Activated CD4-positive, alpha-beta T cell treated with anti-CD3 and anti-CD28 coated beads, Interleukin-2, amount 50 U/mL, for 24 hours (primary cell): Measurements from ENCODE around the gene CFL2.

Source experiments
- DNase-seq, 2 donors: peaks; one replicate each; pipeline ENCODE4 v3.0.0-alpha.2; 2020; ENCODE audit warnings: low read depth in 1 of 2, low spot score in 1 of 2

CFL2 gene

DNA sequence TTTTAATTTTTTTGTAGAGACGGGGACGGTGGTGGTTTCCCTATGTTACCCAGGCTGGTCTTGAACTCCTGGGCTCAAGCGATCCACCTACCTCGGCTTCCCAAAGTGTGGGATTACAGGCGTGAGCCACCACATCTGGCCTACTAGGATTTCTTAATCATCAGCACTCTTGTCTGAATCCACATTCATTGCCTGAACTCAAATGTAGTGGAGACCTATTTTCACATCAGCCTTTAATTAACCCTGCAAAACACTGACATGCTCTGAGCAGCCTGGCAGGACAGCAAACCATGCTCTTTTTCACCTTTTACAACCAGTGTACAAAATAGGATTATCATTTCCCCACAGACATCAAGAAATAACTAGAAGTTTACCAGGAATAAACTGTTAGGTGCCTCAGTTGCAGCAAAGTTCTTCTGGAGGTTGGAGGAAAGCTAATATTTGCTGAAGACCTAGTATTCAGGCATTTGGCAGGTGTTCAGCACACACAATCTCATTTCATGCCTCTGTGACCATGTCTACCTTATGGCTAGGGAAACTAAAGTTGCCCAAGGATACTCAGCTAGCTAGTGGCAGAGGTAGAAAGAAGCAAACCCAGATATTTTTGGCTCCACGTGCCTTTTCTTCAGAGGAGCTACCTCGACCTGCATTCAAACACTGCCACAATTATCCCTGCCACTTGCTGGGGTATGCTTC, 37.7 kb downstream of the CFL2 start:
- no peak for DNase-seq

DNA sequence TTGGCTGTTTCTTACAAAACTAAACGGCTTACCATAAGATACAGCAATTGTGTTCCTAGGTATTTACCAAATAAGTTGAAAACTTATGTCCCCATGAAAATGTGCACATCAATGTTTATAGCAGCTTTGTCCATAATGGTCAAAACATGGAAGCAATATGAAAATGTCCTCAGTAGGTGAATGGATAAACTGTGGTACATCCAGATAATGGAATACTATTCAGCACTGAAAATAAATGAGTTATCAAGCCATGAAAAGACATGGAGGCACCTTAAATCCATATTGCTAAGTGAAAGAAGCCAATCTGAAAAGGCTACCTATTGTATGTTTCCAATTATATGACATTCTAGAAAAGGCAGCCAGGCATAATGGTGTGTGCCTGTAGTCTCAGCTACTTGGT, 40.7 kb downstream of the CFL2 start:
- DNase-seq = no peak

DNA sequence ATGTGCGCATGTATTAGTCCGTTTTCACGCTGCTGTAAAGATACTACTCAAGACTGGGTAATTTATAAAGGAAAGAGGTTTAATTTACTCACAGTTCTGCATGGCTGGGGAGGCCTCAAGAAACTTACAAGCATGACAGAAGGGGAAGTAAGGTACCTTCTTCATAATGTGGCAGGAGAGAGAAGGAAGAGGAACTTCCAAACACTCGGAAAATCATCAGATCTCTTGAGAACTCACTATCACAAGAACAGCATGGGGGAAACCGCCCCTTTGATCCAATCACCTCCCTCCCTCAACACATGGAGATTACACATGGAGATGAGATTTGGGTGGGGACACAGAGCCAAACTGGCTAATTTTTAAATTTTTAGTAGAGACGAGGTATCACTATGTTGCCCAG, 42.7 kb downstream of the CFL2 start:
- no peak for DNase-seq

DNA sequence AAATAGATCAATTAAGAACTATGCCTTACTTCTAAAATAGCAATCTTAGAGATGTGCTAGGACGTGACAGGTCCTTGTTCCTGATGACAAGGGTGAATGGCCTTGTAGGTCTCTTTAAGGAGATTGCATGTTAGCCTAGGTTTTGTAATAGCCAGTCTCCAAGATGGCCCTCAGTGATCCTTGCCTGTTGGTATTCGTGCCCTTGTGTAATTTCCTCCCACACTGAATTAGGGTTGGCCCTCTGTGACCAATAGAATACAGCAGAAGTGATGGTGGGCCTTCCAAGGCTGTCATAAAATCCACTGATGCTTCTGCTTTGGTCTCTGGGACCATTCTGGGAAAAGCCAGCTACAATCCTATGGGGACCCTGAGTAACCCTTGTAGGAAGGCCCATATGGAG, 46.3 kb downstream of the CFL2 start:
- DNase-seq = no peak

DNA sequence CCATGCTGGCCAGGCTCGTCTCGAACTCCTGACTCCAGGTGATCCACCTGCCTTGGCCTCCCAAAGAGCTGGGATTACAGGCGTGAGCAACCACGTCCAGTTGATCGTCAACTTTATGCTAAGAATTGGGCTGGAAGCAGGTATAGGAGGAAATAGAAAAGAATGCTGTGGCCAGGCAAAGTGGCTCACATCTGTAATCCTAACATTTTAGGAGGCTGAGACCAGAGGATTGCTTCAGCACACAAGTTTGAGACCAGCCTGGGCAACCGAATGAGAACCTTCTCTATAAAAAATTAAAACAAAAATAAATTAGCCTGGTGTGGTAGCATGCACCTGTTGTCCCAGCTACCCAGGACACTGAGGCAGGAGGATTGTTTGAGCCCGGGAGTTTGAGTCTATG, 47.4 kb downstream of the CFL2 start:
- DNase-seq = no peak

DNA sequence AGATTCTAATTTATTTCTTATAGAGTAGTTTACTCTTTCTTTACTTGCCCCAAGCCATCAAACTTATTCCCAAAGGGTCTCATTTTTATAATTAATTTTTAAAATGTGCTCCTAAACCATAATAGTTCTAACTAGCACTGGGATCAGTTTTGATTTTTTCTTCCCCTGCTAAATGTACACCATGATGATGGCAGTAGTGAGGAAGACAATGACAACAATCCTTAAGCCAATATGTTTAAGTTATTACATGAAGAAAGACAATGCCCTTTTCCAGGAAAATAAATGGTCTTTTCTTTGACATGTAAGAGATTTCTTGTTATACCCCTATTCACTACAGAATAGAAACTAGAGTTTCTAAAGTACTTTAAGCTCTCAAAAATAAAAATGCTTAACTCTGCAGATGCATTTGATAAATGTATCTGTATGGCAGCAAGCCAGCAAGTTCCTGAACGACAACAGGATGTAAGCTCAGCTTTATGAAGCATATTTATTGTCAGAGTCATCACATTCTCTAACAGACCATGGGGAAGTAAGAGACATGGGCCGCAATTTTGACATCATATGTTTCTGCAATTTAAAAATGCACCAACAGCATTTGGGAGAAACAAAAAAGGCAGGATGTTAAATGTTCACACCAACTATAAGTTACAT, 48.5 kb downstream of the CFL2 start:
- DNase-seq = no peak

DNA sequence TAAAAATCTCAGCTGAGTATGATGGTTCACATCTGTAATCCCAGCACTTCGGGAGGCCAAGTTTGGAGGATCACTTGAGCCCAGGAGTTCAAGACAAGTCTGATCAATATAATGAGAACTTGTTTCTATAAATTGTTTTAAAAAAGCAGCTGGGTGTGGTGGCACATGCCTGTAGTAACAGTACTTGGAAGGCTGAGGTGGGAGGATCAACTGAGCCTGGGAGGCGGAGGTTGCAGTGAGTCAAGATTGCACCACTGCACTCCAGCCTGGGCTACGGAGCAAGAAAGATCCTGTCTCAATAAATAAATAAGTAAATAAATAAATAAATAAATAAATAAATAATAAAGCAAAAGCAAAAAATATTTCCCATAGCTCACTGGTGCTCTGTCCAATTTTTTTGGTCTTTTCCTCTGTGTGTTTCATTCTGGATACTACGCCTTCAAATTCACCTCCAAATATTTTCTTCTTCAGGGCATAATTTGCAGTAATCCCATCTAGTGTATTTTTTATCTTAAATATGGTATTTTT, 51.8 kb downstream of the CFL2 start:
- DNase-seq = no peak

DNA sequence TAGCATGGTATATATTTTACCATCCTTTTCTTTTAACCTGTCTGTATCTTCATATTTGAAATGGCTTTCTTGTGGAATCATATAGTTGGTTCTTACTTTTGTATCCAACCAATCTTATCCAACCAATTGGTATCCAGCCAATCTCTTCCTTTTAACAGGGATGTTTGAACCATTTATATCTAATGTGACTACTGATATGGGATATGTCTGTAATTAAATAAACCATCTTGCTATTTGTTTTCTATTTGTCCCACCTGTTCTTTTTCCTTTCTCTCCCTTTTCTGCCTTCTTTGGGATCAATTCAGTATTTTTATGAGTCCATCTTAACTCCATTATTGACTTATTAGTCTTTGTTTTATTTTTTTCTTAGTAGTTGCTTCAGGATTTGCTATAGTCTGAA, 53.6 kb downstream of the CFL2 start:
- no peak for DNase-seq
